GM12874 (cell line): Measurements from ENCODE around the gene GNPDA1.

Source experiments
- CTCF ChIP-seq: IDR thresholded peaks from 2 replicates; pipeline ENCODE4 v1.5.1; 2011; ENCODE audit warnings: low read depth, mild to moderate bottlenecking, control low read depth, low read length, moderate library complexity; ENCODE audit not compliant: insufficient read depth

The GNPDA1 gene

GRCh38 chr5:141951332-141951781 lies 61.5 kb downstream of the GNPDA1 start:
- peak; percentile 62 for TF ChIP-seq CTCF
